Stimulated activated CD4-positive, alpha-beta T cell treated with anti-CD3 and anti-CD28 coated beads, Interleukin-2, amount 100 ng/mL, for 48 hours (primary cell): ENCODE data around the gene SLC30A2.

ENCODE experiments used
- DNase-seq, 2 donors: peaks; one replicate each; pipeline ENCODE4 v3.0.0-alpha.2; 2020

SLC30A2 gene

DNA sequence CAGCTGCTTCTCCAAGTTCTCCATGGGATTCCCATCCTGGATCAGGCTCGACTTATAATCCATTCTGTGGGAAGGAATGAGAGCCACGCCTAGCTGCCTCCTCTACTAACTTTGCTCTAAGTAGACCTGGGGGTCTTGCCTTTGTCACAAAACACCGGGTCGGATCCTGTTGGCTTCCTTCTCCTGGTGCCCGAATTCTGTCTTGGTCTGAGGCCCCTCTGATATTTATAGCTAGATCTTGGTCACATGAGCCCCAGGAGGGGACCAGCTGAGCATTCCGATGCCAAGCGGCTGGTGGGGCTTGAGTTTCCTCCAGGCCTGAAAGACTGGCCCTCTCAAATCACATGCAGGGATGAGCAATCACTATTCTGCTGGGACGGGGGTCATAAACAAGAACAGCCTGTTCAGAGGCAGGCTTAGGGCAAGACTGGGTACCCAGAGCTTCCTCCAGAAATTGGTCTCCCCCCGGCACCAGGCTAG lies 21.6 kb upstream of the SLC30A2 start, which contains the start of gene TRIM63:
TSS of gene TRIM63 (minus strand) at position 199 of the 480 bp plus-strand sequence. CDS start at position 63, 136 bp downstream.
- no peak for DNase-seq

DNA sequence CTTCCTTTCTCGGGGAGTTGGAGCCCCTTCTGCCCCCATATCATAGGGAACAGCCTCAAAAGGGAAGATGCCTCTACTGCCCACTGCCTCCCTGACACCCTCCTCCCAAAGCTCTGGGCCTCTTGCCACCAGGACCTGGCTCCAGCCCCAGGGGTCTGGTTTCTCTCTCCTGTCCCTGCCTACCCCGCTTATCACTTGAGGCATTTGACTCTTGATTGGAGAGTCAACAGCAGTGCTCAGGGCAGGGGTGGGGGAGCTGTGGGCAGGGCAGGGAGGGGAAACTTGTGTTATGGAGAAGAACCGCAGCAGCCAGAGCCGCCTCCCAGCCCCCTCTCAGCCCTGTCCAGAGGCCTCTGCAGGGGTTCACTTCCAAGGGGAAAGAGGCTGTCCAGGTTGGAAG lies 20.9 kb upstream of the SLC30A2 start:
- no peak for DNase-seq

DNA sequence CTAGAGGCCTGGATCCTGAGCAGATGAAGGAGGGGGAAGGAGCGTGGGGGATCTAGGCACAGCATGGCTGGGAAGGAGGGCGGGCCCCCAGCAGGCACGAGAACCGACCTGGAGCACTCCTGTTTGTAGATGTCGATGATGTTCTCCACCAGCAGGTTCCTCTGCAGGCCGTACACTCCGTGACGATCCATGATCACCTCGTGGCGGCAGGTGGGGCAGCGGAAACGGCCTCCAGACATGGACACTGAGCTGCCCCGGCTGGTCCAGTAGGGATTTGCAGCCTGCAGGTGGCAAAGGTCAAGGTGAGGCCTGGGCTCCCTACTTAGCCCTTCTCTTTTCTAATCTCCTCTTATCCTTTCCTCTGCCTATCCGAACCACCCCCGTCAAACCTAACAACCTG lies 20.2 kb upstream of the SLC30A2 start:
- no peak for DNase-seq

DNA sequence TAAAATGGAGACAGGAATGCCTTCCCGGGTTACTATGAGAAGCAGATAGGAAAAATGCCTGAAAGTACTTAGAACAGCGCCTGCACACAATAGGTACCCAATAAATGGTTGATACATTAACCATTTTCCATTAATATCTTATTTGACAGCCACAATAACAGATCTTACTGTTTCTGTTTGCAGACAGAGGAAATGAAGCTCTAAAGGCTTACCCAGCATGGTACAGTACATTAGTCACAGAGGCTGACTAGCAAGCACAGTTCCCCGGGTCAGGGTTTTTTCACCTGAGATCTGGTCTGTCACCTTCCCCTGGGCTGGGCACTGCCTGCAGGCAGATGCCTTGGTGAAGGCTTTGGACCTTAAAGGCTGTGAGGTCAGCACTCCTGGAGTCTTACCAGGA lies 18.6 kb upstream of the SLC30A2 start:
- no peak for DNase-seq

DNA sequence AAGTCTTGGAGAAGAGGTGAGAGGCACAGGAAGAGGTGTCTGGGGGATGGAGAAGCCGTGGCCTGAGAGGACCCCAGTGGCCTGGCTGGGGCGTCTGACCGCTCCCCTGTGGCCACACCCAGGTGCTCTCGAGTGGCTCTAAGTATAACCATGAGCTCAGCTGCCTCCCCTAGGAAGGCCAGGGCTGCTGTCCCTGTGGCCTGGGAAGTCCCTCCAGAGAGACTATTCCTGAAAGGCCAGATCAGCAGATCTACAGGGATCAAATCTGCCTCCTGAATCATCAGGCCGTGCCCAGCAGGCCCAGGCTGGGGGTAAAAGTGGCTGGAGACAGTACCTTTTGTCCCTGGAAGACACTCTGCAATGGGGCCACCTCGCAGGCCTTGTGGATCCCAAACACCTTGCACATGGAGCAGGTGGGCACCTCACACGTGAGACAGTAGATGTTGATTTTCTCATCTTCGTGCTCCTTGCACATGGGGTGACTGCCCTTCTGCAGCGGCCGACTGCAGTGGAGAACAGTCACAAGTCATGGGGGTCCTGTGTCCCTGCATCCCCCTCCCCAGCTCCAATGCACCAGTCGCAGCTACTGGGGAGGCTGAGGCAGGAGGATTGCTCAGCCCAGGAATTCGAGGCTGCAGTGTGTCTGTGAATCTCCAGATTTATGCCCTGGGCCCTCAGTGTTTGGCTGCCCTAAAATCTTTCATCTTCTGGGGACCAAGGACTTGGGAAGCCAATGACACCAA lies 15.1 kb upstream of the SLC30A2 start:
- DNase-seq = no peak

DNA sequence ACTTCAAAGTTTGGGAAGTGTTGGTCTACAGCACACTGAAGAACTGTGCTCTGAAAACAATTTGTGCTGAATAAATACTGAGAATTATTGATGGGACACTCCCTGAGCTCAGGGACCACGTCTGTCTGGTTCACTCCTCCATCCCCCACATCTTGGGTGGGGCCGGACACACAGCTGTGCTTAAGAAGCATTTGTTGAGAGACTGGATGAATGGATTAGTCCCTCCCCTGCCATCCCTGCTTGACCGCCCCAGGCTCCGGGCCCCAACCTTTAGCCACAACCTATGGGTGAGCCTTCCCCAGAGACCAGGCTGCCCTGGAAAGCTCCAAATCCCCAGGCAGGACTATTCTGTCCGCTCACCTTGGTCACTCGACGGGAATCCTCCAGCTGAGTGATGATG lies 14.0 kb upstream of the SLC30A2 start:
- no peak for DNase-seq

DNA sequence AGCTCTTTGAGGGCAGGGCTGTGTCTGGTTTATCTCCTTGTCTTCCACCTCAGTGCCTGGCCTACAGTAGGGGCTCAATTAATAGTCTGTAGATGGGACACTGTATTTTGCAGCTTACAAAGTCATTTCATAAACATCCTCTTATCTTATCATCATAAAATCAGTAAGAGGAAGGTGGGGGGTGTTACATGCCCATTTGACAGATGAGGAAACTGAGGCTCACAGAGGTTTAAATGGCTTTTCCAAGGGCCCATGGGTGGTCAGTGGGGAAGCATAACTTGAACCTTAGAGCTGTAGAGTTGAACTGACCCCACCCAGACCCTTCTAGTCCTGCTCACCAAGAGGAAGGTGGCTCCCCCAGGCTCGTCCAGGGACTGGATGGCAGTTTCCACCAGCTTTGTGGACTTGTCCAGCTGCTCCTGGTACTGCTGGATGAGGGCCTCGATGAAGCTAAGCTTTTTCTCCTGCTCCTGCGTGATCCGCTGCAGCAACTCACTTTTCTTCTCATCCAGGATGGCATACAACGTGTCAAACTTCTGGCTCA lies 12.2 kb upstream of the SLC30A2 start:
- no peak for DNase-seq

DNA sequence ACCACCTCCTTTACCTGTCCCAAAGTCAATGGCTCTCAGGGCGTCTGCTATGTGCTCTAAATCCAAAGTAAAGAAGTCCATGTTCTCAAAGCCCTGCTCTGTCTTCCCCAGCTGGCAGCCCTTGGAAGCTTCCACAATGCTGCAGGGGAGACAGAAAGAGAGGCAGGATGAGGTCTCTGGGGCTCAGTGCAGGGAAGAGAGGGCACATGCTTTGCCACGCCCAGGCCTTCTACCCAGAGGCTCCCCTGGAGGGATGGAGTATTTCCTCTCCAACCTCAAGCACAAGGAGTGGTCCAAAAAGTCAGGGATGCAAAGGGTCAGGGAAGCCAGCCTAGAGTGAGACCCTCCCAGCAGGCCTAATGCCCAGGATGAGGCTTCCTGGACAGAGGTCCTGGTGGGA lies 11.3 kb upstream of the SLC30A2 start:
- no peak for DNase-seq

DNA sequence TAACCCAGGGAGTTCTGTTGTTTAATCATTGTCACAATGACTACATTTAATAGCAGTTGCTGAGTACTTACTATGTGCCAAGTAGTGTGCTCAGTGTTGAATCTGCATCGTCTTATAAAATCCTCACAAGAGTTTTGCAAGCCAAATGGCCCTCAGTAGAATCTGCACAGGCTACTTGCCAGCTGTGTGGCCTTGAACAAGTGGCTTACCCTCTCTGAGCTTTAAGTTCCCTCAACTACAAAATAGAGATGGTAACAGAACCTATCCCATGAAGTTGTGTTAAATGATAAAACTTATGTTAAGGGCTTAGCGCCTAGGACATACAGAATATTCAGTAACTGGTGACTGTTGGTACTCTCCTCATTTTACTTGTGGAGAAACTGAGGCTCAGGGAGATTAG lies 9.1 kb upstream of the SLC30A2 start:
- no peak for DNase-seq

DNA sequence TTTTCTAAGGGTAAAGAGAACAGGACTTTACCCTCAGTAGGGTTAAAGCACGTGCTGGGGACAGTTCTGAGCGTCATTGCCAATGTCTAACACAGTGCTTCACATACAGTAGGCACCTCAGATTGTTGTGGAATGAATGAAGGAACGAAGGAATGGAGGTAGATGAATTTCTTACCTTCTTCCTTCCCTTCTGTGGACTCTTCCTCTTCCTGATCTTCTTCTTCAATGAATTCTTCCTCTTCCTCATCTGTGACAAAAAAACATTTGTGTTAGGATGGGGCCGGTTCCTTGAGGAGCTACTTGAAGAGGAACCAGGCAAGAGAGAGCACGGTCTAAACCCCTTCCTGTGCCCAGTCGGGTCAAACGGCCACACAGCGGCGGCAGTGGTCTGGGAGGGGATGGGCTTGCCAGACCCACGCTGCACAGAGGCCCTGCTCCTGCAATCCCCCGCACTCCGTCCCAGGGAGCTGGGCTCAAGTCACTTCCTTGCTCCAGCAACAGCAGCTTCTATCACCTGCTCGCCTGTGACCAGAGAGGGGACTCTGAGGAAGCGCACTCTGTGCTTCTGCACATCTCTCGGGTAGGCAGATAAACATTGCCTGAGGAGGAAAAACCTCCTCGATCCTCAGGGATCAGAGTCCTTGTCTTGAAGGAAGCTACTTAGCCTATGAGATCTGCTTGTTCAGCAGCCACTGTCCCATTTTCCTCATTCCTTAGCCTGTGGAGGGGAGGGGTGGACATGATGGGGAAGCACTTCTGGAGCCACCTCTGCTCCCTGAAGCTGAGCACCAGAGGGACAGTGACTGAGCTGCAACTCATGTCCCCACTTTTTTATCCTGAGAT lies 8.0 kb upstream of the SLC30A2 start:
- no peak for DNase-seq

DNA sequence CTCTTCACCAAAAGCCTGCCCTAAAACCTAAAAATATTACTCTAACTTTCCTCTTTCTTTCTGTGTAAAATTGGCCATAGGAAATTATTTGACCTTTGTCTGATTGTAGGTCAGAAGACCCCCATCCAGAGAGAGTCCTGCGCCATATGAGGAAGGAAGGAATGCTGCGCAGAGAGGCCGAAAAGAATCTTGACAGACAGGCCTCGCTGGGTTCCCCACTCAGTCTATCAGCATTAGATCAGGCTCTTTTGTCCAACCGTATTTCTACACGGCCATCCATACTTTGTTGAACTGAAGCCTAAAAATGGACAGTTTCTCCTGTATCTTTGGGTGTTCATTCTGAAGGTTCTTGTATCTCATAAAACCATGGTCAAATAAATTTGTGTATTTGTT lies 4.3 kb upstream of the SLC30A2 start:
- no peak for DNase-seq

DNA sequence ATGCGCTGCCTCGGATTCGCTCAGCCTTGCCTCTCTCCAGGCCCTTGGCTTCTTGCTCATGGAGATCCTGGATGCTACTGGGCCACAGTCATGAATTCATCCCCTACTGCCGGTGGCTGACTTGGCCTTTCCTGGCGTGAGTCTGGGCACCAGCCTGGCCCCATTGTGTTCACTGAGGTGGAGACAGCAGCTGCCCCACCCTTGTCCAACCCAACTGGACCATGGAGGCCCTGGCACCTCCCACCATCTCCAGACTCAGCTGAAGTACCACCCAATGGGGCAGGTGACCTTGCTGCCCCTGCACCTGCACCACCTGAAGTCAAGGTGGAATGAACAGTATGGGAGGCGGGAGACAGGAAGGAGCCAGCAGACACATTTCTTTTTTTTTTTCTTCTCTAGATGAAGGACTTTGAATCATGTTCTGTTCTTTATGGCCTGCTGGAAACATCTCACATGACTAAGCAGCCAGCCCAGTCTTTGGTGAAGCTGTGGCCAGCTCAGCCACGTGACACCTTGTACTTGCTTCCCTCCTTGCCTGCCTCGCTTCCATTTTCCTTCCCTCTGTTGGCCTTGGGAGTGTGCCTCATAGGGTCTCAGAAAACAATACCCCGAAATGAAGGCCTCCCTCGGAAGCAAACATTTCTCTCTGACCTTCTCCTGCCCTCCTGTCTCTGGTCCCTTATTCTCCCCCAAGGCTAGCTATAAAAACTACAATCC lies 3.8 kb upstream of the SLC30A2 start:
- no peak for DNase-seq

DNA sequence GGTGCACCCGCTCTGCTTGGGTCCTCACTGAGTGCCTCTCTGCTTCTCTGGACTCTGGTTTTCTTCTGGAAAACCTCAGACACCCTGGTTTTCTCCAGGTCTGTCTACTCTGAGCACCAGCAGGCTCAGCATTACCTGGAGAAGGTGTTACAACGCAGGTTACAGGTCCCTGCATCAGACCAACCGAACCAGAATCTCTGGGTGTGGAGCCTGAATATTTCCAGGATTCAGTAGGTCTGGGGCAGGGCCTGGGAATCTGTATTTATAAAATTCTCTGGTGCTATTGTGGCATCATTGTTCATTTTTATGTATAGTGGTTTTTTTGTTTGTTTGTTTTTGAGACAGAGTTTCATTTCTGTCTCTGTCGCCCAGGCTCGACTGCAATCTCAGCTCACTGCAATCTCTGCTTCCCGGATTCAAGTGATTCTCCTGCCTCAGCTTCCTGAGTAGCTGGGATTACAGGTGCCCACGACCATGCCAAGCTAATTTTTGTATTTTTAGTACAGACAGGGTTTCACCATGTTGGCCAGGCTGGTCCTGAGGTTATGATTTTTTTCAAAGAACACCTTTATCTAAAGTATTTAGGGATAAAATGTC lies 1.5 kb upstream of the SLC30A2 start:
- no peak for DNase-seq

DNA sequence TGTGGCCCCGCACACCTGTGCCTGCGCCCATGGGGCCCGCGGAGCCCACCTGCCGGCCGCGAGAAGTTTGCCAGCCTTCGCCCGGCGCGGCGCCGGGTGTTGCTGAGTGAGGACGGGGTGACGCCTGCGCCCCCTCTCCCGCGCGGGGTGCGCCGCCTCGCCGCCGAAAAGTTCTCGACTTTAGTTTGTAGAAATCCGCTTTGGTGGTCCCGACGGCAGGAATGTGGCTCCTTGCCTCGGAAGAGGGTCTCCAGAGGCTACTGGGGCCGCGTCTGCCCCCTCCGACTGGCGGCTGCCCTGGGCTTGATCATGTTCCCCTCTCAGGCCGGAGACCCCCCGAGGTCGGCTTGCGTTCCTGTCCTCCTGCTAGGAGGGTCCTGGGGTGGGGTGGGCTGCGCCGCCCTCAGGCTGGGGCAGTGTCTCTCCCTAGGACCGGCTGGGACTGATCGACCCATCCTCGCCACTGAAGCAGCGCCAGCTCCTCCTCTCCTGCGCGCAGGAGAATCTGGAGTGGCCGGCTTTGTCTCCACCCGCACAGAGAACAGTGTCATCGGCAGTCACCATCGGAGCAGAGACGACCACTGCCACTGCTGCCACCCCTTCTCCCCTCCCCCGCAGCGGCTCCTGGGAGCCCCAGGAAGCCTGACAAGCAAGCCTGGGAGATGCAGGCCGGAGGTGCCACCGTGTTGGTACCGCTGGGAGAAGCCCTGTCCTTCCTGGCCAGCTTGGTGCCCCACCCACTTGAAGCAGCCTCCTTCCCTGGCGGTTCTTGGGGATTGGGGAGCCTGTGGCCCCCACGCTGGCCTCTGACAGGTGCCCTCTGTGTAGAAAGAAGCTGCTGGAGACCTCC lies 553 bp upstream of the SLC30A2 start:
- no peak for DNase-seq

DNA sequence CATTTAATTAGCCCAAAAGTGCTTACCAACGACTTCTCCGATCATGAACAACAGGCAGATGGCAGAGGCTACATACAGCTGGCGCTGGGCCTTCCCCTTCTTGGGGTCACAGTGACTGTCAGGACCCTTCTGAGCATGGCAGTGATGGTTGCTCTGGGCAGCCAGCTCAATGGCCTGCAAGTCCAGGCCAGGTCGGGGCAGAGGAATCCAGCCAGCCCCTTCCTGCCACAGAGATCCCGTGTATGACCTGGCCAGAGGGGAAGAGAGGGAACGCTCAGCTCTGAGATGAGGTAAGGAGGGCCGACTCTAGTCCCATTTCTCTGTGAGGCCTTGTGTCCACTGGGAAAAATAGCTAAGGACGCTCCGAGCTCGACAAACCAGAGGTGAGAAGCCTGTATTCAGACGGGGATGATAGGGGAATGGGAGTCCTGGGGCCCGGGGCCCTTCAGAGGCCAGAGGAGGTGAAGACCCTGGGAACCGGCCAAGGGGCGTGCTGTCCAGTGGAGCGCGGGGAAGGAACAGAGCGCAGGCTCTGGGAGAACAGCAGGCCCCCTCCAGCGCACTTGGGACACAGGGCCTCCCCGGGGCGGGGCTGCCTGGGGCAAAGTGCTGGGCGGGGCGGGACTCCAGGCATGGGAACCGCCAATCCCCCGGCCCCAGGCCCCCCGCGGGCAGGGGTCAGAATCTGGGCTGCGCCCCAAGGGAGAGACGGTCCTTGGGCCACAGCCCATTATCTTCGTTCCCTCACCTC lies 772 bp downstream of the SLC30A2 start:
- DNase-seq = no peak

DNA sequence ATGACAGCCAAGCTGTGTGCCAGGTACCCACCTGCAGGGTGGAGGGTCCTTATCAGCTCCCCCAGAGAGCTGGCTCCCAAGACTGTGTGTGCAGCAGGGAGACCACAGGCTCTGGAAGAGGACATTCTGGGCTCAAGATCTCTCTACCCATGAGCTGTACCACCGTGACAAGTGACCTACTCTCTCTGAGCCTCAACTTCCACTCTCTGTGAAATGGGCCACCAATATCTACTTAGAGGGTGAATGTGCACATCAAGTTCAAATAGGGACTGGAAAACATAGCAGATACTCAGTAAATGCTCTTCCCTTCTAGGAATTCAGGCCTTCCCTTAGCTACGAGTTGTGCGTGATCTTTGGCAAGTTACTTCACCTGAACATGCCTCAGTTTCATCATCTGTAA lies 1.5 kb downstream of the SLC30A2 start:
- no peak for DNase-seq

DNA sequence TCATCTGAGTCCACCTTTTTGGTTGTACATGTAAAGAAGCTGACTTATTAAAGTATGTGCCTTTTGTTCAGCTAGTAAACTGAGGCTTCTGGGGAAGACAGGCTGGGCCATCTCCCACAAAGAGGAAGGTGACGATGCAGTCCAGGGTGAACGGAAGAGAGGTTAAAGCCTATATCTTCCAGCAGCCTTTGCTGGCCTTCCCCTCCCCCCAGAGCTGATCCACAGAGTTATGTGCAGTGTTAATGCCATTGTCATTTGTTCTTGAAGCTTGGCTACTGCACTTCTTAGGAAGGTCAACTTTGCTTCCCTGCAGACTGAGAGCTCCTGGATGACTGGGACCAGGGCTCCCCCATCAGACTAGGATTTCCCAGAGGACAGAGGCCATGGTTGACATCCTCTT lies 2.2 kb downstream of the SLC30A2 start:
- no peak for DNase-seq

DNA sequence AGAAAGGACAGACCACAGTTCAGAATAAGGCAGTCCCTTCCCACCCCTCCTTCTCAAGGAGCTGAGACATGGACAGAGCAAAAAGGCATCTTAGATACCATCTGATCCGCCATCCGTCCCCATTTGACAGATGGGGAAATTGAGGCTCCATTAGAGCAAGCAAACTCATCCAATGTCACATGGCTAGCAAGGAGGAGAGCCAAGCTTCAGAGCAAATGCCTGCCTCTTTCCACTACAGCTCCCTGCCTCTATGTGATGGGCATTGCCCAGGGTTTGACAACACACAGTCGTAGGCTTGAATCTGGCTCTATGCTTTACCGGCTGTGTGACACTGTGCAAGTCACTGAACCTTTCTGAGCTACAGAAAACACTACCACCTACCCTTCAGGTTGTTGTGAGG lies 3.9 kb downstream of the SLC30A2 start:
- DNase-seq = no peak

DNA sequence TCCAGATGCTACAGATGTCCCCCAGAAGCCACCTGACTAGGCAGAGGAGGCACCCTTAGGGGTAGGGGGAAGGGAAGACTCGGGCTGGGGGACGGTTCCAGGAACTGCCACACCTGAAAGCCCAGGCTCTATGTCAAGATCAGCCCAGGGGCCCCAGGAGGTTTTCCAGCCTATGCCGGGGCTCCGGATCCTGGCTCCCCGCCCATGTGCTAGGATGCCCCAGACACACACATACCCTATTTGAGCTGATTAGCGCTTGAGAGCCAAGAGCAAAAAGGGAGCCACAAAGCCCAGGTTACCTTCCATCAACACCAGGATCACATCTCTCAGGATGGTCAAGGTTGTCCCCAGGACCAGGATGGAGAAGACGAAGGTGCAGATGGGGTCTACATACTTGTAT lies 4.5 kb downstream of the SLC30A2 start:
- DNase-seq = no peak

DNA sequence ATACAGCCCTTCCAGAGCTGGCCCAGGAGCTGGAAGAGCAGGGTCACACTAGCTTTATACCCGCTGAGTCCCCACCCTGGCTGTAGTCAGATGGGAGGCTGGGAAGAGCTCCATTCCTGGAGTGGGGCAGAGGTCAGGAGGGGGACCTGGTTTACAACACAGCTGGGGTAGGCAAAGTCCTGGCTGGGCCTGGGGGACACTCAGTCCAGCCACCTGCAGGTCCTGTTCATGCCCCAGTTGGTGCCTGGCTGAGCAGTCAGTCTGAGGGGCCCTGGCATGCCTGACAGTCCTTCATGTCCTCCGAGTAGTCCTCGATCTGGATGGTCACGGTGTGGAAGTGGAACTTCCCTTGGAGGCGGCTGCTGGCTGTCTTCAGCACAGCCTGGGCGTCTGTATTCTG lies 7.0 kb downstream of the SLC30A2 start:
- DNase-seq = no peak

DNA sequence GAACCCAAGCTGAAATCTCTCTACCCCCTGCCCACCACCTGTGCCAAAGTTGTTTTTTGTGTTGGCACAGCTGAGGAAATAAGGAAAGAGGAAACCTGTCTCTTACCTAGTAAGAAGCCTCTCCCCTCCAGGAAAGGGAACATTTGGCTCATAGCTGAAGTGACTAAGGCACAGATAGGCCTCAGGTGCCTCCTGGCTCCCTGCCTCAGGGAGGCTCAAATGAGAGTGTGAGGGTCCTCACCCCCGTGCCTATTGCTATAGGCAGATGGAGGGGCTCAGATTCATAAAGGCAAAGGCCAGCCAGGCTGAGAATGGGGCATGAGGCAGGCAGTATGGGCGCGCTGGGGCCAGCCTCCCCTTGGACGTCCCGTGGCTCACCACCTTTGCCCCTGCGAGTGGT lies 7.4 kb downstream of the SLC30A2 start:
- no peak for DNase-seq
